ENCODE results near the gene PDGFD.

The PDGFD gene

DNA sequence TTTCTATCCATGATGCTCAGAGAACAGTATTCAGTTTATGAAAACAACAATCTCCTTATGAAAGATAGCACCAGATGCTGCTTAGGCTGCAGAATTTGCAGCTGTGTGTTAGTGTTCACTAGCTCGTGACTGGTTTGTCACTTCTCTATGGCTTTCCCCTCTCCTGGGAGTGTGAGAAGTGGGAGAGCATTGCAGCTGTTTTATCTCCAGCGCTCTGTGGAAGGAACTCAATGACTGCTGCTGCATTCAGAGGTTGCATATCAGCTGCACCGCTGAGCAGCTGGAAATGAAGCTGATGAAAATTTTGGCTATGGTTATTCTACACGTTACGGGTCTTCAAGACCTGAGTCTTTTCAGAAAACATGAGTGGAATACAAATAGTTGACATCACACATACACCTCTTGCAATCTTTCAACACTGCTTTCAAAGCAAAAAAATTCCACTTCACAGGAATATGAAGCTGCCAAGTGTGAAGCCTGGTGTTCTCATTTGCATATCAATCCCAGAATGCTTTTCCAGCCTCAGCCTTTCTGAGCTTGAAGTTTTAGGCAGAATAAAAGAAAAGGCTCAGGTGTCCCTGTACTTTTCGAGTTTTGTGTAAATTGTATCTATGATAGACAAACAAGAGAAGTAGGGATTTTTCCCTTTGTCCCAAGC, 276.8 kb downstream of the PDGFD start:
- no peak for DNase-seq (ENCODE audit: low read depth)

GRCh38 chr11:103883856-103884255, 280.1 kb downstream of the PDGFD start:
- DNase-seq (ENCODE audit: low read depth) = no peak

DNA sequence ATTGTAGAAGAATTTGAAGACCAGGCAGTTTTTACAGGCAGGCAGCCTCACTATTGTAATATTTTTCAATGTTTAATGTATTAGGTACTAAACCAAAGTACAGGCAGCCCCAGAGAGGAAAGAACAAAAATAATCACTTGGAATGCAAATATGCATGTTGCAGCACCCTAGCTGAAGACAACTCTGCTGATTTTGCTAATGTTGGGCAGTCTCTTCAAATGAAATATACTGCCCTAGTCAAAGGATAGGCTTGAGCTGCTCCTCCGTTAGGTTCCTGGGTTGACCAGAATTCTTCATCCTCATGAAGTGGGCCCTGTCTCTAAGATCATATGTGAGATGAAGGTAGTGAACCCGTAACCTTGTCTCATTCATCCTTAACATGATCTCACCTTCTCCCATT, 280.7 kb downstream of the PDGFD start:
- no peak for DNase-seq (ENCODE audit: low read depth)

GRCh38 chr11:103881584-103881983, 282.4 kb downstream of the PDGFD start:
- no peak for DNase-seq (ENCODE audit: low read depth)

- no peak for DNase-seq (ENCODE audit: low read depth)
Observed at GRCh38 chr11:103880968-103881367, 283.0 kb downstream of the PDGFD start.

DNA sequence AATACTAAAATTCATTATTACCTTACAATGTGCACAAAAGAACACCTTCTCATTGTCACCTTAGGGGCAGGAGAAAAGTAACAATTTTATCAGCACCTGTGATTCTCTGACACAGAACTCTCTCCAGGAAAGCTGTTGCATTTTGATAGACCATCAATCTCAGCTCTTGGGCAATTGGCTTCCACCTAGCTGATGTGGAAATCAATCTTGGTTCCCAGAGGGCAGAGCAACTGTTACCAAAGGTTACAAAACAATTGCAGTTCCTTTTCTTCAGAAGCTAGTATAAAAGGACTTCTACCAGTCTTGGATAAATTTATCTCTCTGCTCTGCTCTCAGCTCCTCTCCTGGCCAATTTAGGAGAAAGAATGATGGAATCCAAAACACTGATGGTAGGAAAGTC, 285.3 kb downstream of the PDGFD start:
- no peak for DNase-seq (ENCODE audit: low read depth)

GRCh38 chr11:103877221-103877620, 286.7 kb downstream of the PDGFD start:
- DNase-seq (ENCODE audit: low read depth) = no peak

DNA sequence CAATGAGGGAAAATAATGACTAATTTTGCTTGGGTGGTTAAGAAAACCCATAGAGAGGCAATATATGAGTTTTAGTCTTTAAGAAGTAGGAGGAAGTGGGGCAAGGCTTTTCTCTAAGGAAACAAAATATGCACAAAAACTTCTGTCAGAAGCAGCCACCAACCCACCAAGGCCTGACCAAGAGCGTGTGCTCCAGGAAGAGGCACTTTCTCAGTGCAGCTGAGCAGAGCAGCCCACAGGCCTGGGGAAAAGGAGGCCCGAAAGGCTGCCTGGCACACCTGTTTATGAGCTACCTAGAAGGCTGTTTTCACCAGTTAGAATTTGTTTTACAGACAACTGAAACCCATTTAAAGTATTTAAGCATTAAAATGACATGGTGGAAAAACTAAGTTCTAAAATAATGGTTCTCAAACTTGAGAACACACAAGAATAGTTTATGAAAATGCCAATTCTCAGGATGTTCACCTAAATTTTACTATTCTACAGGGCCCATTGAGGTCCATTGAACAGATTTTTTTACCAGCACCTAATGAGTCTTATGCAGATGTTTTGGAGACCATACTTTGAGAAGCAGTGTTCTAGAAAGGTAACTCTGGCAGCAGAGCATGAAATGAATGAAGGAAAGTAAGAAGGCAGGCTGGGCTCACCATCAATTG, 288.0 kb downstream of the PDGFD start:
- no peak for DNase-seq (ENCODE audit: low read depth)

GRCh38 chr11:103872748-103873147, 291.2 kb downstream of the PDGFD start:
- no peak for DNase-seq (ENCODE audit: low read depth)

DNA sequence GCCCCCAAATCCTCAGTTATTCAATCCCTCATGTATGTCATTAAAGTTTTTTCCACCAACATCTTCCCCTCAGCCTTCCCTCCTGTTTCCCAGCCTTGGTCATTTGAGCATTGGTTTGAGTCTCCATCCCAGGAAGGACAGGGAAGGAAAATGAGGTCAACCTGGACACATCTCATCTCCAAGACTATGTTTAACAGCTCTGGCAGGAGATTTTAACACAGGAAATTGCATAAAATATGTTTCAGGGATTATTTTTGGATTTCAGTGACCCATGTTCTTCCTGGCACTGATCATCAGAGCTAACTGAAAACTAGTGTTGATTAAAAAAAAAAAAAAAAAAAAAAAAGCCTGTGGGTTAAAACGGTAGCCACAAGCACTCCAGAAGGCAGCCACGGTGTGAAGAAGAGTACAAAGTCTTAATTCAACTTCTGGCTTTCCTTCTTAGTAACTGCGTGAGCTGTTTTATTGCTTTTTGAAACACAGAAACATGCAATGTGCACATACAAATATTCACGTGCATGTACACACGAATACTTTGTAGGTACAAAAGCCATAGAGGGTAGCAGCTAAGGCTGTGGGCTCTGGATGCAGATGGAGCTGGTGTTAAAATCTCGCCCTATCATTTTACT, 291.9 kb downstream of the PDGFD start:
- no peak for DNase-seq (ENCODE audit: low read depth)

GRCh38 chr11:103870821-103871309, 293.1 kb downstream of the PDGFD start:
- no peak for DNase-seq (ENCODE audit: low read depth)

GRCh38 chr11:103867481-103867880, 296.5 kb downstream of the PDGFD start:
- DNase-seq (ENCODE audit: low read depth) = no peak

GRCh38 chr11:103863497-103863896, 300.4 kb downstream of the PDGFD start:
- no peak for DNase-seq (ENCODE audit: low read depth)

- DNase-seq (ENCODE audit: low read depth) = no peak
Observed at GRCh38 chr11:103862802-103863174, 301.2 kb downstream of the PDGFD start.

- no peak for DNase-seq (ENCODE audit: low read depth)
Observed at GRCh38 chr11:103862094-103862801, 301.7 kb downstream of the PDGFD start.
